ENCODE data around the gene ASAP2. TPM values are rescaled to one million over a fixed set of nuclear protein-coding genes. Genes with fewer than 3 reads are reported as not detected.

The ASAP2 gene
- total RNA-seq, 1 experiment from 2014 or later: 12.6 TPM

GRCh38 chr2:9403924-9404323, 197.3 kb downstream of the ASAP2 start:
- Mint-ChIP-seq H3K4me3 (no peak overlapping the region), H3K27me3 (ENCODE audit: low read depth) (no peaks in the 10 kb centered on the region; the same call in 1 of the 2 replicates), H3K9me3 (no peaks in the 10 kb centered on the region), H3K4me1 (peaks cover 3 to 11% of the 10 kb centered on the region in 2 experiments; a peak in 3 of 4 replicates), H3K36me3 (ENCODE audit: insufficient read depth in 1 of 3, low read depth in 3 of 3) (peaks cover 2 to 11% (median 2%) of the 10 kb centered on the region in 3 experiments; a peak in 3 of 7 replicates), H3K27ac (no peak overlapping the region)
- Histone ChIP-seq H4K5ac (ENCODE audit: insufficient read length, low read depth, low read length) (no peak overlapping the region), H3K9ac (ENCODE audit: extremely low read depth, insufficient read length, low read length) (no peak overlapping the region), H2BK20ac (ENCODE audit: low read depth, low read length, poor library complexity, severe bottlenecking) (no peak overlapping the region), H3K18ac (ENCODE audit: insufficient read length, low read depth, low read length) (no peak overlapping the region), H2BK120ac (ENCODE audit: low read depth, low read length, poor library complexity, severe bottlenecking) (no peak overlapping the region), H3K4ac (ENCODE audit: low read depth, low read length) (no peak overlapping the region), H3K23me2 (ENCODE audit: insufficient read length, low read depth, low read length, poor library complexity, severe bottlenecking) (no peaks in the 10 kb centered on the region), H3K27me3 (ENCODE audit: insufficient read depth, low read length) (no peaks in the 10 kb centered on the region), H3K79me2 (ENCODE audit: insufficient read depth, low read length) (no peaks in the 10 kb centered on the region), H3K4me2 (ENCODE audit: insufficient read depth, insufficient read length, low read length) (no peak overlapping the region), H3K56ac (ENCODE audit: insufficient read length, low read depth, low read length) (no peak overlapping the region), H2BK15ac (ENCODE audit: low read depth, low read length) (no peak overlapping the region), H2BK5ac (ENCODE audit: insufficient read length, low read length) (no peak overlapping the region), H4K20me1 (ENCODE audit: control insufficient read depth, insufficient read depth, insufficient read length) (no peaks in the 10 kb centered on the region), H2AK5ac (ENCODE audit: insufficient read length, low read length) (no peak overlapping the region), H2BK12ac (ENCODE audit: insufficient read length, low read depth, low read length) (no peak overlapping the region), H3K23ac (ENCODE audit: insufficient read length, low read depth, low read length) (no peak overlapping the region), H3K14ac (ENCODE audit: insufficient read depth, low read length) (no peak overlapping the region), H3K79me1 (ENCODE audit: insufficient read depth, low read depth, low read length, poor library complexity, severe bottlenecking) (no peaks in the 10 kb centered on the region), H3K4me1 (ENCODE audit: insufficient read depth, low read length) (no peaks in the 10 kb centered on the region; the same call in 1 of the 2 replicates), H3K9me3 (ENCODE audit: control insufficient read depth, low read depth, low read length) (no peaks in the 10 kb centered on the region), H4K8ac (replicated peaks; ENCODE audit: insufficient read length, low read depth, low read length) (no peak overlapping the region), H2AFZ (ENCODE audit: low read length) (no peak overlapping the region), H3K27ac (ENCODE audit: insufficient read length, low read depth, low read length) (no peak overlapping the region), H4K91ac (ENCODE audit: insufficient read length, low read depth, low read length) (no peak overlapping the region), H3T11ph (ENCODE audit: low read length) (no peak overlapping the region)
- no peak for DNase-seq
- no CpG with 5 or more reads among the region's 2 CpGs for WGBS (ENCODE audit: extremely low coverage, insufficient read length, low lambda C conversion rate)
- TF ChIP-seq CTCF (conservative IDR thresholded peaks at IDR 0.05): no peak

Measured in H9 (cell line).